Kidney epithelial cell (primary cell): ENCODE results near the gene PHPT1. TPM values are rescaled to one million over a fixed set of nuclear protein-coding genes. Genes with fewer than 3 reads are reported as not detected.
A peak's percentile ranks its signal among the peaks of the same experiment; 100 is the strongest.
"Not testable (repeated sequence)": the region's sequence is repeated elsewhere in the genome, so short reads cannot be mapped to it uniquely, and the experiment has no call there.

Source experiments
- DNase-seq: peaks from one replicate; pipeline ENCODE4 v3.0.0-alpha.2; 2010; ENCODE audit warnings: low read depth
- H3K27me3 ChIP-seq: 2 replicates; pipeline ENCODE4 v1.6.0; 2011; ENCODE audit warnings: low read length; ENCODE audit not compliant: control insufficient read depth, insufficient read depth
- H3K36me3 ChIP-seq: 2 replicates; pipeline ENCODE4 v1.5.1; 2011; ENCODE audit warnings: low read length; ENCODE audit not compliant: control insufficient read depth, insufficient read depth
- H3K4me3 ChIP-seq: 2 replicates; pipeline ENCODE4 v1.5.1; 2011; ENCODE audit warnings: low read depth, mild to moderate bottlenecking, control low read depth, low read length
- CTCF ChIP-seq: IDR thresholded peaks from 2 replicates; pipeline ENCODE4 v1.5.1; 2011; ENCODE audit warnings: mild to moderate bottlenecking, moderate library complexity, low read length, control low read depth, inconsistent platforms; ENCODE audit not compliant: insufficient read depth, poor library complexity, severe bottlenecking
- total RNA-seq: library from RNA; depleted of rRNA; stranded (reverse); fragments of >200 nt; gene quantifications from 2 replicates; pipeline ENCODE4 v1.2.3, GENCODE V29; 2015

Gene PHPT1
- total RNA-seq, 1 donor from 2014 or later = 129 TPM

DNA sequence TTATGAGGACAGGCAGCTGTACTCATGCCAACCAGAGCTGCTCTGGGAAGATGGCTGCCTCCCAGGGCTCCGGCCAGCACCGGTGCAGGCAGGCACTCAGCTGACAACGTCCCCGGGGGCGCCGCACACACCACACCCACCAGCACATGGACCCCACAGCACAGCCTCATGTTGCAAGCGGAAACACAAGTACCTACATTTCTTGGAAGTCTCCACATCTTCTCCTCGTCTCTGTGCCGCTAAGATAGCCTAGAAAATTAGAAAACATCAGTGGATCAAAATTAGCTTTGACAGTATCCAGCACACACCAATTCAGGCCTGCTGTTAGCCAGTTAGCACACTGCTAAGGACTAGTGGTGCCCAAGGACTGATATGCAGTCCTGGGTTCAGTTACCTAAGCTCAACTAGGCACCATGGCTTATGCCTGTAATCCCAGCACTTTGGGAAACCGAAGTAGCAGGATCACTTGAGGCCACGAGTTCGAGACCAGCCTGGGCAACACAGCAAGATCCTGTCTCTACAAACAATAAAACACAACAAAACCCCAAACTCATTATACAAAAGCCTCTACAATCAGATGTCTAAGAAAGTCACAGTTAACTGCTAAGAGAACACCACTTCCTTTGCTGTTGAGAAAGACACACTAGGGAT is 14.5 kb downstream of the PHPT1 start:
- Histone ChIP-seq H3K27me3 (no peaks in the 10 kb centered on the region), H3K4me3 (no peak overlapping the region), H3K36me3 (no peaks in the 10 kb centered on the region)
- DNase-seq = no peak
- TF ChIP-seq CTCF = no peak

GRCh38 chr9:136865041-136865767 is 16.0 kb downstream of the PHPT1 start:
- no peaks in the 10 kb centered on the region for H3K27me3 ChIP-seq
- no peak for TF ChIP-seq CTCF
- no peaks in the 10 kb centered on the region for H3K36me3 ChIP-seq
- no peak for DNase-seq
- peak overlapping the region; percentile 74 for H3K4me3 ChIP-seq

- Histone ChIP-seq H3K36me3 (no peaks in the 10 kb centered on the region), H3K27me3 (no peaks in the 10 kb centered on the region), H3K4me3 (peak overlapping the region; percentile 74)
- DNase-seq = no peak
- TF ChIP-seq CTCF = no peak
Measured at GRCh38 chr9:136865768-136866103, 16.5 kb downstream of the PHPT1 start.

DNA sequence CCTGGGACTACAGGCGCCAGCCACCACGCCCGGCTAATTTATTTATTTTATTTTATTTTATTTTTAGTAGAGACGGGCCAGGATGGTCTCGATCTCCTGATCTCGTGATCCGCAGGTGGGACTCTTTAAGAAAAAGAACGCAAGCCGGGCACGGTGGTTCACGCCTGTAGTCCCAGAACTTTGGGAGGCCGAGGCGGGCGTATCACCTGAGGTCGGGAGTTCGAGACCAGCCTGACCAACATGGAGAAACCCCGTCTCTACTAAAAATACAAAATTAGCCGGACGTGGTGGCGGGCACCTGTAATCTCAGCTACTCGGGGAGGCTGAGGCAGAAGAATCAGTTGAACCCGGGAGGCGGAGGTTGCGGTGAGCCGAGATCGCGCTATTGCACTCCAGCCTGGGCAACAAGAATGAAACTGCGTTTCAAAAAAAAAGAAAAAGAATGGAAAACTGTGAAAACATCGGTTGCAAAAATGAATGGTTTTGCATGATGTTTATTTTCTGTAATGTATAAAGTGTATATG is 17.8 kb downstream of the PHPT1 start:
- H3K36me3 ChIP-seq, DNase-seq, H3K27me3 ChIP-seq: not testable (repeated sequence)
- peak overlapping the region; percentile 74 for H3K4me3 ChIP-seq

- H3K36me3 ChIP-seq = no peaks in the 10 kb centered on the region
- no peak for DNase-seq
- H3K27me3 ChIP-seq = no peaks in the 10 kb centered on the region
- no peak overlapping the region for H3K4me3 ChIP-seq
- no peak for TF ChIP-seq CTCF
Measured at GRCh38 chr9:136867480-136867879, 18.3 kb downstream of the PHPT1 start.

- no peak for DNase-seq
- Histone ChIP-seq H3K4me3 (no peak overlapping the region), H3K27me3 (no peaks in the 10 kb centered on the region), H3K36me3 (no peaks in the 10 kb centered on the region)
- TF ChIP-seq CTCF = no peak
Measured at GRCh38 chr9:136867917-136868316, 18.7 kb downstream of the PHPT1 start.
